ENCODE data around the gene CXXC5.
"Not testable (repeated sequence)": the region's sequence is repeated elsewhere in the genome, so short reads cannot be mapped to it uniquely, and the experiment has no call there.

CXXC5 gene

DNA sequence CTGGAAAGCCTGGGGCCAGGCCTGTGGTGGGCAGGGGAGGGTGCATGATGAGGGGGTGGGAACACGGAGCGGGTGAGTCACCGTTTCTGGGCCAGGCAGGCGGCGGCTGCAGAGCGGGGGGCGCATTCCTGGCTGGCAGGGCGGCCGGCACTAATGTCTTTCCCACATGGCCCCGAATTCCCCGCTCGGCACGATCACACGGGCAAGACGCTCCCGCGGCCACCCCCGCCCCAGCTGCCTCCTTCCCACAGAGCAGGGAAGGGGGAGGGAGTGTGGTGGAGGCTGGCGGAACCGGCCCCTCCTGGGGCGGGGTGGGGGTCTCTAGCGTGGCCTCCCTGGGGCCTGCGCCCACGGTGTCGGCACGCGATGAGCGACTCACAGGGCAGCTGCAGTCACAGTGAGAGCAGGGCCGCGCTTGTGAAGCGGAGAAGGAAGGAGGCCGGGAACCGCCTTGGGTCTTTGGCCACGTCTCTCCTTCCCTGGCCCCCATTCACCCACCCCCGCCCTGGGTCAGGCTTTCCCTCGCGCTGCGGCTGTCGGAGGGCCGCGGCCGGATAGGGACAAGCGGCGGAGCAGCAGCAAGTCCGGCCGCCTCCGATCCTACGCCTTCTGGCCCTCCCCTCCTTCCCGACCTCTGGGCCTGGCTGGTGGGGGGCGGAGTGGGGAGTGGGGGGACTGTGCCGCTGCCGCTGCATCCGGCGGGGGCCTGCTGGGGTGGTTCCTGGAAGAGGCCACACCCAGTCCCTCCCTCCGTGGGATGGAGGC, 48.9 kb downstream of the CXXC5 start:
- peak; percentile 19 for DNase-seq

GRCh38 chr5:139698490-139699146, 50.5 kb downstream of the CXXC5 start:
- no peak for DNase-seq

GRCh38 chr5:139699351-139699750, 51.2 kb downstream of the CXXC5 start:
- no peak for DNase-seq

DNA sequence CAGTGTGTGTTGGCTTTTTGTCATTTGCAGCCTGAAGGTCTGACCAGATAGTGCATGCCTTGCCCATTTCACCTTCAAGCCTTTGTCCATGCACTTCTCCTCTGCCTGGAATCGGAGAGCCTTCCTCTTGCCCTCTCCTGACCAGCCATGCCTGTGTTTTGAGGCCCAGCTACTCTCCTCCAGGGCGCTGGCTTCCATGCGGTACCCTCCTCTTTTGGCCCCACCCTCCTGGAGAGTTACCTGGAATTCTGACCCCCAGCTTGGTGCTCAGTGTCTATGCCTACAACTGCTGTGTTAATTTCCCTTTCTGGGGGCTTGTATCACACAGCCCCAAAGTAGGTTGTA, 52.5 kb downstream of the CXXC5 start:
- no peak for DNase-seq

GRCh38 chr5:139701056-139701741, 53.0 kb downstream of the CXXC5 start:
- no peak for DNase-seq

- no peak for DNase-seq
Measured at GRCh38 chr5:139702548-139702947, 54.4 kb downstream of the CXXC5 start.

DNA sequence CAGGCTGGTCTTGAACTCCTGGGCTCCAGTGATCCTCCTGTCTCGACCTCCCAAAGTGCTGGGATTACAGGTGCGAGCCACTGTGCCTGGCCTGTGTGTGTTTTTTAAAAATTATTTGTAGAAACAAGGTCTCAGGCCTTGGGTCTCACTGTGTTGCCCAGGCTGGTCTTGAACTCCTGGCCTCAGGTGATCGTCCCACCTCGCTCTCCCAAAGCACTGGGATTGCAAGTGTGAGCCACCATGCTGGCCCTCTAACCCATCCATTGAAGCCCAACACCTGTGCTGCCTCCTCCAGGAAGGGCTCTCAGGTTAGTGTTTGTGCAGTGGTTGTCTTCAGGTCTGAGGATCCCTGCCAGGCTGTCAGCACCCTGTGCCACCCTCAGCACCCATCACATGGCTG, 56.6 kb downstream of the CXXC5 start:
- DNase-seq, result no peak

GRCh38 chr5:139705191-139705590, 57.0 kb downstream of the CXXC5 start:
- no peak for DNase-seq

GRCh38 chr5:139705655-139706587, 57.8 kb downstream of the CXXC5 start:
- DNase-seq, result no peak

DNA sequence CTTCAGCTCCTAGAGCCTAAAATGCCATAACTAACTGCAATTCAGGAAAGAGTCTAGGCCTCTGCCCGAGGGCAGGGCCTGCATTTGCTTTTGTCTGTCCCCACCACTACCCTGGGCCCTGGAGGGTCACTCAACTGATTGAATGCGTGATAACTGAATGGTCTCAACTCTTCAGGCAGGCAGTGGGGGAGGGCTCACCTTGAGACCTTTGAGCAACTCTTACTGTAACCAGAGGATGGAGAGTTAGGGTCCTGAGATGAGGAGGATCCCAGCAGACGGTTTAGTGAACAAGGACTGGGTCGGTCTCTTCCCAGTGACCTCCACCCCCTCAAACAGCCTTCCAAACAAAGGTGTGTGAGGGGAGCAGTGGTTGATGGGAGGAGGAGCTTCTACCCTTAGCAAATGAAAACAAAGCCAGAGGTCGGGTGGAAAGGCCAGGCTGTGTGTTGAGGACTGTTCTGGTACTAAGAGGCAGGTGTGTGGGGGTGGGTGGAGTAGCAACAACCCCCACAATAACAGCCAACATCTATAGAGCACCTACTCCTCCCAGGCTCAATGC, 59.4 kb downstream of the CXXC5 start:
- no peak for DNase-seq

DNA sequence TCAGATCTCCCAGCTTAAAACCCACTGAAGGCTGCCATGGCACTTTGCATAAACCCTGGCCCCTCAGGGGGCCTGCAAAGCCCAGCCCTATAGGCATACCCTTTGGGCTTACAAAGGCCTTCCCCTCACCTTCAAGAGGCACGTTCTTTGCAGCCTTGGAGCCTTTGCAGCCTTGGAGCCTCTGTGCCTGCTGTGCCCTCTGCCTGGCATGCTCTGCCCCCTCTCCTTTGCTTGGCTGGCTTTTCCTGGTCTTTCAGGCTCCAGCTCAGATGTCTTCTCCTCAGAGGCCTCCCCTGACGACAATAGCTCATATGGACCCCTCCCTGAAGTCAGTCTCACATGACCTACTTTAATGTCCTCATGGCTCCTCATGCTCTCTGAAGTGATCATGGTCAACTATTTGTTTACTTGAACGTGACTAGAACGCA, 60.3 kb downstream of the CXXC5 start:
- DNase-seq, result no peak

DNA sequence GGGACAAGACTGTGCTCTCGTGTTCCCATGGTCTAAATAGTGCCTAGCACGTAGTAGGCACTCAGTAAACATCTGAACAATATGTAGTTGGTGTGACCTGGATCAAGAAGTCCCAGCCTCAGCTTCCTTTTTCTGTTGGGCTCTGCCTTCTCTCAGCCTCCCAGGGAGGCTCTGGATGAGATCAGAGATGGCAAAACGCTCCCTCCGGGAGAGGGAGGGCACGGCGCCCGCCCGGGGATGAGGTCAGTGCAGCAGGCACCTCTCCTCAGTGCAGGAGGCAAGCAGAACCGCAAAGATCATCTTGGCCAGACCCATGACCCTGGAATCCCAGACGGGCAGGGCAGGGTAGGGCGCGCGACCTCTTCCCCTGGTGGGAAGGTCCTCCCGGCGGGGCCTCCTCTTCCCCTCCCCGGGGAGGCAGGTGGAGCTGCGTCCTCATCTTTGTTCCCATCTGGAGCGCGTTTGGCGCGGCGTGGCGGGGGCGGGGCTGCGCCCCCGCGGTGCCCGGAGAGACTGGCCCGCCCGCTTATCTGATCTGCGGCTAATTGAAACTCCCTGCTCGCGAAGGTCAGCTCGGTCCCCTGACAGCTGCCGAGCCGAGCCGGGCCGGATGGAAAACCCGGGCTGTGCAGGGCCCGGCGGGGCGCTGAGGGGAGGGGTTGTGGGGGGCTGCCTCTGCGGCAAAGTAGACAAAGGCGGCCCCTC, 60.9 kb downstream of the CXXC5 start:
- DNase-seq, result no peak

GRCh38 chr5:139709582-139710318, 61.6 kb downstream of the CXXC5 start:
- no peak for DNase-seq

DNA sequence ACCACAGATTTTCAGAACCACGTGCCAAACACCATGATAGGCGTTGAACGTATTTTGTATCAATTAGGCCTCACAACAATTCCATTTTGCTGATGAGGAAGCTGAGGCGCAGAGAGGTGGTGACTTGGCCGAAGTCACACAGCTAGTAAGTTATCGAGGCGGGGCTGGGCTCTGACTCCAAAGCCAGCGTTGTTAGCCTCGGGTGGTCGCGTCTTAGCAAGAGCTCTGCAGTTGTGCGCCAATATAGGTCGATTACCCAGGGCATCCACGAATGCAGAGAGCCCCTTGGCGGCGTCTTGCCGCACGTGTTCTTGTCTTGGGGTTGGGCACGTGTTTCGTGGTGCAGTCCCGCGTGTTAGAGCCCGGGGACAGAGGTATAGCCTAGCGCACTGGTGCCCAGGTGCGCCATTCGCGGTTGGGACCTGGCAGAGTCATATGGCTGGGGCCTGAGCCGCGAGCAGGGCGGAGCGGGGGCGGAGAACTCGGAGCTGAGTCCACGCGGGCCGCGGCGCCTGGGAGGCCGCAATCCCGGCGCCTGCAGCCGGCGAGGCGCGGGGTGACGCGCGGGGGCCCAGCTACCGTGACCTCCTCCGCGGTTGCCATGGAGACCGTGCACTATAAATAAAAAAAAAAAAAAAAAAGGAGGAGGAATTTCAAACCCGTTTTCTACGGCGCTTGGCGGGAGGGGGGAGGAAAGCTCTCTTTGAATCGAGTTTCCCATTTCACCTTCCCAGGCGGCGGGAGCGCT, 62.3 kb downstream of the CXXC5 start:
- DNase-seq, result peak; percentile 34

DNA sequence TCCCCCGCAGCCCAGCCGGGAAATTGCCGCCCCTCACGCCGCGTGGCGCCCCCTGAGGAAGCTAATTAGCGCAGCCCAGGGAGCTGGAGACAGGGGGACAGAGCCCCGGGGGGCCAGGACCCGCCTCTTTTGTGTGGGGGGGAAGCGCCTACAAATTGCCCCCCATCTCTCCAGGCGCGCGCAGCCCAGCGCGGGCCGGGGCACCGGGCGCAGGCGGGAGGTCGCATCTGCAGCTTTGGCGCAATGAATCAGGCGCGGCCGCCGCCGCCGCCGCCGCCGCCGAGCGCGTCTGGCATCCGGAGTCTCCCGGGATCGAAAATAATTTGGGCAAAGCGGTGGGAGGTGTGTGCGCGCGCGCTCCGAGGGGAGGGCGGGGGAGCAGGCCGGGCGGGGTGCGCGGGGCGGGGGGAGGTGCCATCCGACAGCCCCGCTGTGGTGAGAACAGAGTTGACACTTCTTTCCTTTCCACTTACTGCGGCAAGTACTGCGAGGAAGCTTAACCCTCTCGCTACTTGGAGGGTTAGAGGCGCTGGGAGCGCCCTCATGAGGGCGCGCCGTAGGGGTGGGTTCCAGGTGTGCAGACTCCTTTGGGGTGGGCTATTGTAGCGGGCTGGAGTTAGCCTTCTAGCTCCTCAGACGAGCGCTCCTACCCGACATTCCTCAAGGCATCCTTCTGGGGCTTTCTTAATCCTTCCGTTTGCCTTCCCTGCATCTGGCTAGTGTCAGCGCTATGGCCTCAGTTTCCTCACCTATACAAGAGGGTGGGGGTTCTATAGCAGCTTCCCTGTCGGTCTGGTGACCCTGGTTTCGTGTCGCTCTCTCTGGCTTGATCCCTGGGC, 63.1 kb downstream of the CXXC5 start:
- DNase-seq, result peak; percentile 51

GRCh38 chr5:139711906-139712224, 63.7 kb downstream of the CXXC5 start:
- DNase-seq, result no peak

DNA sequence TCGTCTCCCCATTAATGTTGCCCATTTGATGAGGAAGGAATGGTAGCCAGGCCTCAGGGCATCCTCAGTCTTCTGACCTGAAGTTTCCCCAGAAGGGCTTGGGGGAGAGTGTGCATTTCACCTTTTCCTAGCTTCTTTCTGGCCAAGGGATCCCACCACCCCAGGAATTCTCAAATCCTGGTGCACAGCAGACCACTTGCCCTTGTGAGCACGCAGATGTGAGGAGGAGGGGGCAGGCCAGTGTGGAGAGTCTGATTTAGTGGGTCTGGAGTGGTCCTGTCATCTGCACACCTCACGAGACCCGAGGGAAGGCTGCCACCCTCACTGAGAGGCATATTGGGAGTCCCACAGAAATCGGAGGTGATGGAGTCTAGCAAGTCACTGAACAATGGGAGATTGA, 64.3 kb downstream of the CXXC5 start:
- no peak for DNase-seq

DNA sequence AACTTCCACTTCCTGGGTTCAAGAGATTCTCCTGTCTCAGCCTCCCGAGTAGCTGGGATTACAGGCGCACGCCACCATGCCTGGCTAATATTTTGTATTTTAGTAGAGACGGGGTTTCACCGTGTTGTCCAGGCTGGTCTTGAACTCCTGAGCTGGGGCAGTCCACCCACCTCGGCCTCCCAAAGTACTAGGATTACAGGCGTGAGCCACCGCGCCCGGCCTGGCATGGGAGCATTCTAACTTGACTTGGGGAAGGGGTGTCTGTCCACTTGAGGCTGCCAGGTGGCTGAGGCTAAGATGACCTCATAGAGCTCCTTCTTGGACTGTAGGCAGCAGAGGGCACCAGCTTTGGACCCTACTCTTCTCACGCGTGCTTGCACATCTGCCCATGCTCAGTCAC, 65.7 kb downstream of the CXXC5 start:
- DNase-seq, result not testable (repeated sequence)

DNA sequence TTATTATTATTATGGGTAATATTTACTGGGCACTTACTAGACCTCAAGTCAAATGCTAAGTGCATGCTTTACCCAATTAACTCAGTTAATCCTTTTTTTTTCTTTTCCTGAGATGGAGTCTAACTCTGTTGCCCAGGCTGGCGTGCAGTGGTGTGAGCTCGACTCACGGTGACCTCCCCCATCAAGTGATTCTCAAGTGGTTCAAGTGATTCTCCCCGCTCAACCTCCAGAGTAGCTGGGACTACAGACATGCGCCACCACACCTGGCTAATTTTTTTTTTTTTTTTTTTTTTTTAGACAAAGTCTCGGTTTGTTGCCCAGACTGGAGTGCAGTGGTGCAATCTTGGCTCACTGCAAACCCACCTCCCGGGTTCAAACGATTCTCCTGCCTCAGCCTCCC, 69.1 kb downstream of the CXXC5 start:
- DNase-seq, result no peak

GRCh38 chr5:139718403-139718802, 70.3 kb downstream of the CXXC5 start:
- DNase-seq, result not testable (repeated sequence)
